GM23338 (cell line): Measurements from ENCODE around the gene GMNC. TPM values are rescaled to one million over a fixed set of nuclear protein-coding genes. Genes with fewer than 3 reads are reported as not detected.
A peak's percentile ranks its signal among the peaks of the same experiment; 100 is the strongest.
"Not testable (repeated sequence)": the region's sequence is repeated elsewhere in the genome, so short reads cannot be mapped to it uniquely, and the experiment has no call there.

Experiments
- ATAC-seq: fragments of 200-7000 bp; cut with Tn5 transposase; 3 replicates; pipeline ENCODE4 v1.9.1; 2020
- DNase-seq: peaks from one replicate; pipeline ENCODE4 v3.0.0-alpha.2; 2015; ENCODE audit warnings: low spot score
- H2AFZ ChIP-seq: fragments of 200-600 bp; sonication (generic); 2 replicates; pipeline ENCODE4 v1.8.0; 2016; ENCODE audit warnings: antibody characterized with exemption, mild to moderate bottlenecking, moderate library complexity
- H3F3A ChIP-seq: fragments of 200-600 bp; sonication (generic); replicated peaks from 2 replicates; pipeline ENCODE4 v1.8.0; 2017; ENCODE audit warnings: antibody characterized with exemption, mixed run types, low read depth
- H3K27ac ChIP-seq: fragments of 200-600 bp; sonication (generic); 2 replicates; pipeline ENCODE4 v1.6.1; 2016; ENCODE audit warnings: low read depth
- H3K27me3 ChIP-seq: fragments of 200-600 bp; sonication (generic); 2 replicates; pipeline ENCODE4 v1.8.0; 2016; ENCODE audit warnings: mild to moderate bottlenecking, mixed run types, moderate library complexity; ENCODE audit not compliant: insufficient read depth
- H3K36me3 ChIP-seq: fragments of 200-600 bp; sonication (generic); 2 replicates; pipeline ENCODE4 v1.8.0; 2016; ENCODE audit warnings: mild to moderate bottlenecking; ENCODE audit not compliant: insufficient read depth
- H3K4me1 ChIP-seq: fragments of 200-600 bp; sonication (generic); 2 replicates; pipeline ENCODE4 v1.8.0; 2016; ENCODE audit warnings: mild to moderate bottlenecking, moderate library complexity; ENCODE audit not compliant: insufficient read depth
- H3K4me2 ChIP-seq: fragments of 200-600 bp; sonication (generic); 2 replicates; pipeline ENCODE4 v1.7.1; 2017; ENCODE audit warnings: mixed run types
- H3K4me3 ChIP-seq: fragments of 200-600 bp; sonication (generic); 2 replicates; pipeline ENCODE4 v1.6.1; 2016; ENCODE audit warnings: mixed run types
- H3K79me2 ChIP-seq: fragments of 200-600 bp; sonication (generic); replicated peaks from 2 replicates; pipeline ENCODE4 v1.8.0; 2017; ENCODE audit warnings: mild to moderate bottlenecking; ENCODE audit not compliant: insufficient read depth
- H3K9me2 ChIP-seq: fragments of 200-600 bp; sonication (generic); 2 replicates; pipeline ENCODE4 v1.8.0; 2017; ENCODE audit not compliant: insufficient read depth
- H4K20me1 ChIP-seq: fragments of 200-600 bp; sonication (generic); replicated peaks from 2 replicates; pipeline ENCODE4 v1.8.0; 2017; ENCODE audit warnings: mild to moderate bottlenecking; ENCODE audit not compliant: insufficient read depth
- H3K27ac Mint-ChIP-seq: 2 replicates; pipeline ENCODE4 v1.8.0; 2020; ENCODE audit warnings: inconsistent platforms, mild to moderate bottlenecking, moderate library complexity, mixed read lengths
- H3K27me3 Mint-ChIP-seq: 3 replicates; pipeline ENCODE4 v1.8.0; 2022; ENCODE audit warnings: low read depth, mild to moderate bottlenecking, moderate library complexity, mixed read lengths, inconsistent platforms; ENCODE audit not compliant: insufficient read depth, poor library complexity
- H3K36me3 Mint-ChIP-seq: 3 replicates; pipeline ENCODE4 v1.8.0; 2021; ENCODE audit warnings: low read depth, mild to moderate bottlenecking, inconsistent platforms, moderate library complexity, mixed read lengths
- H3K4me1 Mint-ChIP-seq: 3 replicates; pipeline ENCODE4 v1.8.0; 2020; ENCODE audit warnings: mild to moderate bottlenecking, inconsistent platforms, mixed read lengths
- H3K4me3 Mint-ChIP-seq: 3 replicates; pipeline ENCODE4 v1.8.0; 2021; ENCODE audit warnings: moderate library complexity, mild to moderate bottlenecking, inconsistent platforms, mixed read lengths
- H3K9me3 Mint-ChIP-seq: 3 replicates; pipeline ENCODE4 v1.8.0; 2020; ENCODE audit warnings: moderate library complexity, mild to moderate bottlenecking, inconsistent platforms, mixed read lengths
- CREB1 ChIP-seq: fragments of 250-450 bp; sonication (Bioruptor Pico); IDR thresholded peaks from 2 replicates; pipeline ENCODE4 v1.5.0; 2020; ENCODE audit warnings: low read depth, mild to moderate bottlenecking, moderate library complexity
- CTCF ChIP-seq, 2 experiments: fragments of 200-600 bp in 1 of 2; sonication (generic) in 1 of 2; conservative IDR thresholded peaks; 2 replicates each; pipeline versions ENCODE4 v1.5.1 to v1.6.1; 2016 to 2017; ENCODE audit warnings: antibody characterized with exemption in 2 of 2, low read depth in 2 of 2, mild to moderate bottlenecking in 2 of 2, moderate library complexity in 1 of 2
- POLR2AphosphoS5 ChIP-seq: IDR thresholded peaks from 2 replicates; pipeline ENCODE4 v1.6.1; 2016; ENCODE audit warnings: antibody characterized with exemption, low read depth
- polyA plus RNA-seq: library from polyadenylated mRNA; unstranded; fragments of >200 nt; fragmentation: Nextera tagmentation; extraction: Ambion mirVana; gene quantifications from 2 replicates; pipeline ENCODE4 v1.2.1, GENCODE V29; 2016
- total RNA-seq: library from RNA; depleted of rRNA; stranded (reverse); fragments of >200 nt; shearing (Covaris generic); gene quantifications from 2 replicates; pipeline ENCODE4 v1.2.3, GENCODE V29; 2014
- TF ChIP-seq, protein P1 (sequence below): fragments of 250-450 bp; sonication (Bioruptor Pico); IDR thresholded peaks from 2 replicates; pipeline ENCODE4 v1.5.0; 2020; ENCODE audit warnings: mild to moderate bottlenecking, moderate library complexity
- TF ChIP-seq, protein P2 (sequence below): IDR thresholded peaks from one replicate; pipeline ENCODE4 v1.6.1; 2018; ENCODE audit warnings: antibody characterized with exemption; ENCODE audit not compliant: unreplicated experiment

The GMNC gene
- total and polyA plus RNA-seq, 2 experiments from 2014 or later: 0.13 to 0.31 TPM

- TF ChIP-seq, protein P1, sequence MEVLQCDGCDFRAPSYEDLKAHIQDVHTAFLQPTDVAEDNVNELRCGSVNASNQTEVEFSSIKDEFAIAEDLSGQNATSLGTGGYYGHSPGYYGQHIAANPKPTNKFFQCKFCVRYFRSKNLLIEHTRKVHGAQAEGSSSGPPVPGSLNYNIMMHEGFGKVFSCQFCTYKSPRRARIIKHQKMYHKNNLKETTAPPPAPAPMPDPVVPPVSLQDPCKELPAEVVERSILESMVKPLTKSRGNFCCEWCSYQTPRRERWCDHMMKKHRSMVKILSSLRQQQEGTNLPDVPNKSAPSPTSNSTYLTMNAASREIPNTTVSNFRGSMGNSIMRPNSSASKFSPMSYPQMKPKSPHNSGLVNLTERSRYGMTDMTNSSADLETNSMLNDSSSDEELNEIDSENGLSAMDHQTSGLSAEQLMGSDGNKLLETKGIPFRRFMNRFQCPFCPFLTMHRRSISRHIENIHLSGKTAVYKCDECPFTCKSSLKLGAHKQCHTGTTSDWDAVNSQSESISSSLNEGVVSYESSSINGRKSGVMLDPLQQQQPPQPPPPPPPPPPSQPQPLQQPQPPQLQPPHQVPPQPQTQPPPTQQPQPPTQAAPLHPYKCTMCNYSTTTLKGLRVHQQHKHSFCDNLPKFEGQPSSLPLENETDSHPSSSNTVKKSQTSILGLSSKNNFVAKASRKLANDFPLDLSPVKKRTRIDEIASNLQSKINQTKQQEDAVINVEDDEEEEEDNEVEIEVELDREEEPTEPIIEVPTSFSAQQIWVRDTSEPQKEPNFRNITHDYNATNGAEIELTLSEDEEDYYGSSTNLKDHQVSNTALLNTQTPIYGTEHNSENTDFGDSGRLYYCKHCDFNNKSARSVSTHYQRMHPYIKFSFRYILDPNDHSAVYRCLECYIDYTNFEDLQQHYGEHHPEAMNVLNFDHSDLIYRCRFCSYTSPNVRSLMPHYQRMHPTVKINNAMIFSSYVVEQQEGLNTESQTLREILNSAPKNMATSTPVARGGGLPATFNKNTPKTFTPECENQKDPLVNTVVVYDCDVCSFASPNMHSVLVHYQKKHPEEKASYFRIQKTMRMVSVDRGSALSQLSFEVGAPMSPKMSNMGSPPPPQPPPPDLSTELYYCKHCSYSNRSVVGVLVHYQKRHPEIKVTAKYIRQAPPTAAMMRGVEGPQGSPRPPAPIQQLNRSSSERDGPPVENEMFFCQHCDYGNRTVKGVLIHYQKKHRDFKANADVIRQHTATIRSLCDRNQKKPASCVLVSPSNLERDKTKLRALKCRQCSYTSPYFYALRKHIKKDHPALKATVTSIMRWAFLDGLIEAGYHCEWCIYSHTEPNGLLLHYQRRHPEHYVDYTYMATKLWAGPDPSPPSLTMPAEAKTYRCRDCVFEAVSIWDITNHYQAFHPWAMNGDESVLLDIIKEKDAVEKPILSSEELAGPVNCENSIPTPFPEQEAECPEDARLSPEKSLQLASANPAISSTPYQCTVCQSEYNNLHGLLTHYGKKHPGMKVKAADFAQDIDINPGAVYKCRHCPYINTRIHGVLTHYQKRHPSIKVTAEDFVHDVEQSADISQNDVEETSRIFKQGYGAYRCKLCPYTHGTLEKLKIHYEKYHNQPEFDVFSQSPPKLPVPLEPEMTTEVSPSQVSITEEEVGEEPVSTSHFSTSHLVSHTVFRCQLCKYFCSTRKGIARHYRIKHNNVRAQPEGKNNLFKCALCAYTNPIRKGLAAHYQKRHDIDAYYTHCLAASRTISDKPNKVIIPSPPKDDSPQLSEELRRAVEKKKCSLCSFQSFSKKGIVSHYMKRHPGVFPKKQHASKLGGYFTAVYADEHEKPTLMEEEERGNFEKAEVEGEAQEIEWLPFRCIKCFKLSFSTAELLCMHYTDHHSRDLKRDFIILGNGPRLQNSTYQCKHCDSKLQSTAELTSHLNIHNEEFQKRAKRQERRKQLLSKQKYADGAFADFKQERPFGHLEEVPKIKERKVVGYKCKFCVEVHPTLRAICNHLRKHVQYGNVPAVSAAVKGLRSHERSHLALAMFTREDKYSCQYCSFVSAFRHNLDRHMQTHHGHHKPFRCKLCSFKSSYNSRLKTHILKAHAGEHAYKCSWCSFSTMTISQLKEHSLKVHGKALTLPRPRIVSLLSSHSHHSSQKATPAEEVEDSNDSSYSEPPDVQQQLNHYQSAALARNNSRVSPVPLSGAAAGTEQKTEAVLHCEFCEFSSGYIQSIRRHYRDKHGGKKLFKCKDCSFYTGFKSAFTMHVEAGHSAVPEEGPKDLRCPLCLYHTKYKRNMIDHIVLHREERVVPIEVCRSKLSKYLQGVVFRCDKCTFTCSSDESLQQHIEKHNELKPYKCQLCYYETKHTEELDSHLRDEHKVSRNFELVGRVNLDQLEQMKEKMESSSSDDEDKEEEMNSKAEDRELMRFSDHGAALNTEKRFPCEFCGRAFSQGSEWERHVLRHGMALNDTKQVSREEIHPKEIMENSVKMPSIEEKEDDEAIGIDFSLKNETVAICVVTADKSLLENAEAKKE (CRISPR knock-in tag): no peak
- TF ChIP-seq, protein P2, sequence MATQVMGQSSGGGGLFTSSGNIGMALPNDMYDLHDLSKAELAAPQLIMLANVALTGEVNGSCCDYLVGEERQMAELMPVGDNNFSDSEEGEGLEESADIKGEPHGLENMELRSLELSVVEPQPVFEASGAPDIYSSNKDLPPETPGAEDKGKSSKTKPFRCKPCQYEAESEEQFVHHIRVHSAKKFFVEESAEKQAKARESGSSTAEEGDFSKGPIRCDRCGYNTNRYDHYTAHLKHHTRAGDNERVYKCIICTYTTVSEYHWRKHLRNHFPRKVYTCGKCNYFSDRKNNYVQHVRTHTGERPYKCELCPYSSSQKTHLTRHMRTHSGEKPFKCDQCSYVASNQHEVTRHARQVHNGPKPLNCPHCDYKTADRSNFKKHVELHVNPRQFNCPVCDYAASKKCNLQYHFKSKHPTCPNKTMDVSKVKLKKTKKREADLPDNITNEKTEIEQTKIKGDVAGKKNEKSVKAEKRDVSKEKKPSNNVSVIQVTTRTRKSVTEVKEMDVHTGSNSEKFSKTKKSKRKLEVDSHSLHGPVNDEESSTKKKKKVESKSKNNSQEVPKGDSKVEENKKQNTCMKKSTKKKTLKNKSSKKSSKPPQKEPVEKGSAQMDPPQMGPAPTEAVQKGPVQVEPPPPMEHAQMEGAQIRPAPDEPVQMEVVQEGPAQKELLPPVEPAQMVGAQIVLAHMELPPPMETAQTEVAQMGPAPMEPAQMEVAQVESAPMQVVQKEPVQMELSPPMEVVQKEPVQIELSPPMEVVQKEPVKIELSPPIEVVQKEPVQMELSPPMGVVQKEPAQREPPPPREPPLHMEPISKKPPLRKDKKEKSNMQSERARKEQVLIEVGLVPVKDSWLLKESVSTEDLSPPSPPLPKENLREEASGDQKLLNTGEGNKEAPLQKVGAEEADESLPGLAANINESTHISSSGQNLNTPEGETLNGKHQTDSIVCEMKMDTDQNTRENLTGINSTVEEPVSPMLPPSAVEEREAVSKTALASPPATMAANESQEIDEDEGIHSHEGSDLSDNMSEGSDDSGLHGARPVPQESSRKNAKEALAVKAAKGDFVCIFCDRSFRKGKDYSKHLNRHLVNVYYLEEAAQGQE: no peak
- TF ChIP-seq CREB1 (CRISPR knock-in tag): no peak
Observed at GRCh38 chr3:190883141-190883540, 20.6 kb upstream of the GMNC start (continued).

GRCh38 chr3:190877925-190878324 lies 15.4 kb upstream of the GMNC start:
- ATAC-seq (no peak), DNase-seq (peak; percentile 41)
- Histone ChIP-seq H3K79me2 (no peaks in the 10 kb centered on the region), H3K9me2 (no peaks in the 10 kb centered on the region), H2AFZ (no peak overlapping the region), H3K4me1 (no peaks in the 10 kb centered on the region), H3K36me3 (no peaks in the 10 kb centered on the region), H4K20me1 (no peaks in the 10 kb centered on the region), H3K27ac (no peak overlapping the region), H3F3A (no peaks in the 10 kb centered on the region), H3K4me2 (no peak overlapping the region), H3K4me3 (no peak overlapping the region), H3K27me3 (no peaks in the 10 kb centered on the region)
- Mint-ChIP-seq H3K27ac (no peak overlapping the region), H3K9me3 (no peaks in the 10 kb centered on the region; the same call in 2 of the 3 replicates), H3K27me3 (no peaks in the 10 kb centered on the region), H3K36me3 (no peaks in the 10 kb centered on the region), H3K4me3 (no peak overlapping the region), H3K4me1 (no peaks in the 10 kb centered on the region)
- TF ChIP-seq CTCF (conservative IDR thresholded peaks at IDR 0.05; ENCODE audit: low read depth in 2 of 2): peak; percentile 69 to 80
- TF ChIP-seq POLR2AphosphoS5: no peak
- TF ChIP-seq CREB1 (CRISPR knock-in tag): peak; percentile 69

DNA sequence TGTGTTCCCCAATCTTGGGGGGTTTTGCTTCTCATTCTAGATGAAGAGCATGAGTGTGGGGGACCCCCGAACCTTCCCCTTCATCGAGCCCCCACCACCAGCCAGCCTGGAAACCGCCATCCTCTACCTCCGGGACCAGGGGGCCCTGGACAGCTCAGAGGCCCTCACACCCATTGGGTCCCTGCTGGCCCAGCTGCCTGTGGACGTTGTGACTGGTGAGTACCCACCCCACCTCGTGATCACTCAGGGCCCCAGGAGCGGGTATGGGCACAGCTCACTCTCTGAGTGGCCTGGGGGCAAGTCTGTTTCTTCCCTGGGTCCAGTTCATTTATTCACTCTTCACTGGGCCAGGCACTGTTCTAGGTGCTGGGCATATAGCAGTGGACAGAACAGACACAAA lies 13.9 kb upstream of the GMNC start:
- H3K27me3 Mint-ChIP-seq, H3K27me3 ChIP-seq, H4K20me1 ChIP-seq, H3K27ac ChIP-seq, H3K4me1 Mint-ChIP-seq, H3K36me3 ChIP-seq, H2AFZ ChIP-seq, DNase-seq, H3K4me1 ChIP-seq, H3K36me3 Mint-ChIP-seq, ATAC-seq, H3F3A ChIP-seq, H3K4me3 Mint-ChIP-seq, H3K79me2 ChIP-seq, H3K9me2 ChIP-seq, H3K9me3 Mint-ChIP-seq, H3K4me2 ChIP-seq, H3K4me3 ChIP-seq, H3K27ac Mint-ChIP-seq: not testable (repeated sequence)
